Measurements from ENCODE around the gene HOXA1.

Gene HOXA1

DNA sequence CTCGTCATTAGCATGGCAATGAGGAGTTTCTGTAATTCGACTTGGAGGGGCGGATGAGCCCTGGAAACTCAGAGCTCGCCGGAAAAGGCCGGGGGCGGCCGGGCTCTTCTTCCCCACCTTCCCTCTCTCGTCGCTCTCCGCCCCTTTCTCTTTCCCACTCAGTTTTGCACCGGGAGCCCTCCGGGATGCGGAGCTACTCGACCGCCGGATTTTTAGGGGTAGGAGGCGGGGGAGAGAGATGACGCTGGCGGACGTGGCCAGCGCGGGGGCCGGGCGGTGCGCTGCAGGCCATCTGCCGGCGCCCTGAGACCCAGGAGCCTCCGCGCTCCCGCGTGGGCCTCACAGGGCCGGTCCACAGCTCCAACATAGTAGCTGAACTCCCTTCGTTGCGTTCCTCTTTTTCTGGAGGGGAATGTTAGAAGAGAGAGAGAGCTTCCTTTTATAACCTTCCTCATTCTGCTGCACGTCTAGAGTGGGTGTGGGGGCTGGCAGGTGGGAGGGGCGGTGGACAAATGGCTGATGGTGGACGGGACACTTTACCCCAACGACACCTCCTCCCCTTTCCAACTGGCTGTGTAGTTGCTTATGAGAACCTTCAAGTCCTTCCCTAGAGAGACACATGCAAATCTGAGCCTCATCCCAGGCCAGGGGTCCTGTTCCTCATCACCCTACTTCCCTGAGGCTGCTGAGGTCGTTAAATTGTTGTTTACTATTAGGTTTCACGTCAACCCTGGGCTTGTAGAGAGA lies 1.1 kb upstream of the HOXA1 start:
- DNase-seq (ENCODE audit: low read depth, low spot score): no peak
- peak overlapping the region; percentile 95 for H3K27ac ChIP-seq

DNA sequence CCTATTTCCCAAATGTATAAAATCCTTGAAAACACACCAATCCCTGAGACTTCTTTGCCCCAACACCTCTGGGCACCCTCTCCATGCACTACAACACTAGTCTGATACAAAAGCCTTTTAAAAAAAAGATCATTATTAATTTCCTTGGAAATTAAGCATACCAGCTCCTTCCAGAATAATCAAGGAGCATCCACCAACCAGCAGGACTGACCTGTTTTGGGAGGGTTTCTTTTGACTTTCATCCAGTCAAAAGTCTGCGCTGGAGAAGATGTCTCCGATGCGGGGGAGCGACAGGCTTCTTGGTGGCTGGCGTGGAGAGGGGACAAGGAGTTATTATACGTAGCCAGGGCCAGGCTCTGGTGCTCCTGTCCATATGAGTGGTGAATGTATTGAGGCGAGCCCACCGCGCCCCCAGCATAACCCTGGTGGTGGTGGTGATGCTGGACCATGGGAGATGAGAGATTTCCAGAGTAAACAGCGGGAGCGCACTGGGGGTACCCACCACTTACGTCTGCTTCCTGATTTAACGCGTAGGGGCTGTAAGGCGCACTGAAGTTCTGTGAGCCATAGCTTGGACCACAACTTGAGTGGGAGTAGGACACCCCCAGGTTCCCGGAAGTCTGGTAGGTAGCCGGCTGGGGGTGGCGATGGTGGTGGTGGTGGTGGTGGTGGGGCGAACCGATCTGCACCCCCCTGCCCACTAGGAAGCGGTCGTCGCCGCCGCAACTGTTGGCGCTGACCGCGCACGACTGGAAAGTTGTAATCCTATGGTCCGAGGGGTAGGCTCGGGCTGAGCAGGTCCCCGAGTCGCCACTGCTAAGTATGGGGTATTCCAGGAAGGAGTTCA lies 527 bp downstream of the HOXA1 start:
- DNase-seq (ENCODE audit: low read depth, low spot score): no peak
- H3K27ac ChIP-seq: peak overlapping the region; percentile 95

DNA sequence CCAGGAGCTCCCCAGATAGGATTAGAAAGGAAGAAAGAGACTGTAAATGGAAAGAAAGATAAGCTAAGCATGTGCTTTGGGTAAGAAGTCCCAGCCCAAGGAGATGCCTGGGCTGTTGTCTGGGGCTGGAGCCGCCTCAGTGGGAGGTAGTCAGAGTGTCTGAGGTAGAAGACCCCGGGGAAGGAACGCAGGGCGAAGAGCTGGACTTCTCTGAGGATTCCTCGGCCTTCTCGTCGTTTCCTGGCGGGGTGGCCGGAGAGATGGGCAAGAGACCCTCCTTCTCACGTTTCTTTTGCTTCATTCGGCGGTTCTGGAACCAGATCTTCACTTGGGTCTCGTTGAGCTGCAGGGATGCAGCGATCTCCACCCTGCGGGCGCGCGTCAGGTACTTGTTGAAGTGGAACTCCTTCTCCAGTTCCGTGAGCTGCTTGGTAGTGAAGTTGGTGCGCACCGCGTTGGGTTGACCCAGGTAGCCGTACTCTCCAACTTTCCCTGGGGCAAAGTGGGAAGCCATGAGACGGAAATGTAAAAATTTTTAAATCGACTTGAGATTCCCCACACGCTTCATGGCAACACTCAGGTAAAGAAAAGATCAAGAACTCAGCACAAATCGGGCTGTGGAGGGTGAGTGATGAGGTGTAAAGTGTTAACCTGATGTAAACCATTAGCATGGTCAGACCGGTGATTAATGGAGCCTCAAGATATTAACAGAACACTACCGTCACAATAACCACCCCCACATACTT lies 1.3 kb downstream of the HOXA1 start:
- no peak for DNase-seq (ENCODE audit: low read depth, low spot score)
- H3K27ac ChIP-seq: no peak overlapping the region

DNA sequence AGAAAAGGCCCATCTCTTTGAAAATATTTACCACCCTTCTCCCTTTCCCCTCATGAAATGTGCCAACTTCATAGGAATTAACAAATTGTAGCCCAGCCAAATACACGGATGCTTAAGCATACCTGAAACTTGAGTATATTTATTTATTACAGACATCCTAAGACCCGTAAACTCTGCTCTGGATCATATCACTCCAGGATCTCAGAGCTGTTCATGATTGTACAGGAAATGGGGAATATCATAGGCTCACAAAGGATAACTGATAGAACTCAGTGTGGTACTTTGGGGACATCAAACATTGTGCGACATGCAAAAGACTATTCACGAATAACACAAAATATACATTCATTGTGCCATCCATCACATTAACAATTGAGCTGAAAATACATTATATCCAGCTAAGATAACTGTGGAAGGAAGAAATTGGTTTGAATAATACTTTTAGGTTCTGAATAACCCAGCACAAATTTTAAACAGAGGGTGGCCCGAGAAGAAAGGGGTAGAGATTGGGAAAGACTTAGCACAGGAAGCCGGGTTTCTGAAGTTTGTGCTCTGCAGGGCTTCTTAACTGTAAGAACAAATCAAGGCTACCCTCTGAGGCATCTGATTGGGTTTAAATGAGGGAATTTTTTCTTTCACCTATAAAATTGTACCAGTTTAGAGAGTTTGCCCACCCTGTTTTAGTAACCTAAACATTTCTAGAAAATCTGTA lies 2.5 kb downstream of the HOXA1 start:
- no peak overlapping the region for H3K27ac ChIP-seq
- DNase-seq (ENCODE audit: low read depth, low spot score): no peak

GRCh38 chr7:27092819-27093110 lies 3.0 kb downstream of the HOXA1 start:
- DNase-seq (ENCODE audit: low read depth, low spot score): no peak
- no peak overlapping the region for H3K27ac ChIP-seq

- no peak for DNase-seq (ENCODE audit: low read depth, low spot score)
- H3K27ac ChIP-seq: no peak overlapping the region
Measured at GRCh38 chr7:27091941-27092818, 3.6 kb downstream of the HOXA1 start.

- DNase-seq (ENCODE audit: low read depth, low spot score): no peak
- no peak overlapping the region for H3K27ac ChIP-seq
Measured at GRCh38 chr7:27091105-27091504, 4.7 kb downstream of the HOXA1 start.

DNA sequence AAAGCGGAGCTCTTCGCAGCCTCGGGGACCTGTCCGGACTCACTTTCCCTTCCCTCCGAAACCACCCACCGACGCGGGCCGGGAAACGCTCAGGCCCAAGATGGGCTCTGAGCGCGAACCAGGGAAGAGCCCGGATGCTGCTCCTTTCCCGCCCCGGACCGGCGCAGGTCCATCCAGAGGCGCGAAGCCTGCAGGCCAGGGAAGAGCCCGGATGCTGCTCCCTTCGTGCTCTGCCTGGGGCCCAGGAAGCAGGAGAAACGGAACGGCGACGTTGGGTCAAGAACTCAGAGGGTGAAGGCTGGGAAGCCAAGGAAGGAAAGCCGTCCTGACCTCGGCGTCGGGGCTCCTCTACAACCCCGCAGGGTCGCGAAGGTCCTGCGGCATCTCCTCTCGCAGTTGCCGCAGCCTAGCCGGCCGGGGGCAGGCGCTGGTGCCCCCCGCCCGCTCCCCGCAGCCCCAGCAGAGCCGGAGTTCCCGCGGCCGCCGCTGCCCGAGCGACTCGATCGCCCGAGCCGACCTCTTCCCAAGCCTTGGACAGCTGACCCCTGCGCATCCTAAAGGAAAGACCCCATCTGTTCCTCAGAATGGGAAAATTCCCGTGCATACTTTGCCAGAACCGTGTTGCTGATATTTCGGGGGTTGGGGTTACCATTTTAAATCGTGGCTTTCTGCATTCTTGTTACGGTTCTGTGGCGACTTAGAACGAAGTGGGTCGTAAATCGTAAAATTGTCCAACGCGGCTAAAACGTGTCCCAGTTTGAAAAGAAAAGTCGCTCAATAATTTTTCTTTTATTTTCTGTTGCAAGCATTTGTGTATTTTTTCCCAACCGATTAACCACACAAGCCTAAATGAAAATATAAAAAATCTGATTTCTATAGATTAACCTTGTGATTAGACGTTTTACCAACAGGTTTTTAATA lies 7.5 kb downstream of the HOXA1 start:
- no peak overlapping the region for H3K27ac ChIP-seq
- DNase-seq (ENCODE audit: low read depth, low spot score): no peak

GRCh38 chr7:27083646-27084045 lies 12.2 kb downstream of the HOXA1 start:
- no peak for DNase-seq (ENCODE audit: low read depth, low spot score)

GRCh38 chr7:27082171-27082570 lies 13.6 kb downstream of the HOXA1 start:
- peak overlapping the region; percentile 79 for H3K27ac ChIP-seq
- no peak for DNase-seq (ENCODE audit: low read depth, low spot score)

More at GRCh38 chr7:27083646-27084045, 12.2 kb downstream of the HOXA1 start:
- H3K27ac ChIP-seq: no peak overlapping the region

GRCh38 chr7:27080844-27081436 lies 14.9 kb downstream of the HOXA1 start:
- DNase-seq (ENCODE audit: low read depth, low spot score): no peak
- H3K27ac ChIP-seq: peak overlapping the region; percentile 79

DNA sequence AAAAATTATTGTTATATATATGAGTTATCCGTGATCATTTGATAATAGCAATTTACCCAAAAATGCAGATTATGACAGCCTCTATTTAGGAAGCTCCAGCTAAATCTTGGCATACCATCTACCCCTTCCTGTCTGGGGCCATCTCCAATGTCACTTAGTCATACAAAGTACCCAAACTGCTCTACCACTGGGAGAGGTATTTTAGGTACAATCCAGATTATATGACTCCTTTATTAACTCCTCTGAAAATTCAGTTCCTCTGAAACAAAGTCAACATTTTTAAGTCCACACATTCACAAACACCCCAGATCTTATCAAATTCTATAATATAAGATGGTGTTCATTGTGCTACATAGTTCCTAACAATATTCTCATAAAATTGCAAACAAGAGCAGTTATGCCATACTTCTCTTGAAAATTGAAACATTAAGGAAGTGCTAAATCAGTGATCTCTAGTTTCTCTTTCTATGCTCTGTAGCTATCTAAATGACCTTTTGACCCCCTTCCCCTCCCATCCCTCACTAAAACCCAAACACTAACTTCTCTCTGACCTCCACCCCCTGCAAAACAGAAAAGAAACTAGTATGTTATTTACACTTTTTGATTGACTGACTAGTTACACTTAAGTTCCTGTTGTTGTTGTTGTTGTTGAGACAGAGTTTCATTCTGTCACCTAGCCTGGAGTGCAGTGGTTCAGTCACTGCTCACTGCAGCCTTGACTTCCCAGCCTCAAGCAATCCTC lies 16.4 kb downstream of the HOXA1 start:
- DNase-seq (ENCODE audit: low read depth, low spot score): no peak
- H3K27ac ChIP-seq: peak overlapping the region; percentile 79

GRCh38 chr7:27078616-27079233 lies 17.1 kb downstream of the HOXA1 start:
- no peak for DNase-seq (ENCODE audit: low read depth, low spot score)
- H3K27ac ChIP-seq: peak overlapping the region; percentile 22

DNA sequence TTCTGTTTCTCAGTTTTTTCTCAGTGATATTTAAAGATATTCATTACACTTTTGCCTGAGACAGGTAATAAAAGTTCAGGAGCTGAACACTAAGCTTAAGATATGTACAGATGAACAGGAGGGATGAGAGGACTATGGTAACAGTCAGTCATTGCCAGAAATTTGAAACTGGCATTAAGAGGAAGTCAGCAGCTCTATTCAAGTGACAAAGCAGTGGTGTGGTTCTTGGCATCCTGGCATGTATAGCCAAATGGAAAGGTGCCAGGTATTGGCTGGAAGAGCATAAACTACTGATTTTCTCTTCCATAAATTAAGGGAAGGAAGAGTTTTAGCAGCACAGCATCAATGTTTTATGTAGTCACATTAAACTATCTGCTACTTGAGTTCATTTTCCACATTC lies 22.7 kb downstream of the HOXA1 start:
- DNase-seq (ENCODE audit: low read depth, low spot score): no peak
- H3K27ac ChIP-seq: no peak overlapping the region

DNA sequence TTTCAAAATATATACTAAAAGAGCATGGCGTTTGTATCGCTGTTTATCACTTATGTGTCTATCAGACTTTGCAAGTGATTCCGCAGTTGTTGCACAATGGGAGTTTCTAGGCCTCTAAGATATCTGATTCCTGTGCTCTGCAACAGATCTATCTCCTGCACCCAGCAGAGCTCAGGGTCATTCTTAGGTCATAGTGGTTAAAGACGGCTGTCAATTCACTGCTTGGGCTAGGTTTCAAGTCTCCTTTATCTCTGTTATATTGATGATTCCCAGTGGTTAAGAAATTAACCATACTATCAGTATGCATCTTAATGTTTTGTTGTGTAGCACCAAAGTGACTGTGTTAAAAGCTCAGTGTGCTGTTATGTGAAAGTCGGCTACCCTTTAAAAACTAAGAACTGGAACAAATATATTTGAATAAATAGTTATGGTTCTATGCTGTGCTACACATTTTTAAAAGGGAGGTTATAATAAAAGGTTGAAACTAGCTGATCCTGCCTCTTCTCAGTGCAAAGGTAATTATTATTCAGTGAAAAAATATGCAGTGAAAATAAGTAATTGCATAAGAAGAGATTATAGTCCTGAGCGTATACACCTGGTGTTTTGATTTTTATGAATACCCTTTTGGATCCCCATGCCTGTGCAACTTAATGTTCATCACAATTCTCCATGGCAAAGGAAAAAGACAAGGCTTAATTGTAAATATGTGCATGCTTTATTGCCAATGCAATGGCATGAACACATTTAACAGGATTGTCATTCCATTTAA lies 24.0 kb downstream of the HOXA1 start:
- DNase-seq (ENCODE audit: low read depth, low spot score): no peak
- no peak overlapping the region for H3K27ac ChIP-seq

DNA sequence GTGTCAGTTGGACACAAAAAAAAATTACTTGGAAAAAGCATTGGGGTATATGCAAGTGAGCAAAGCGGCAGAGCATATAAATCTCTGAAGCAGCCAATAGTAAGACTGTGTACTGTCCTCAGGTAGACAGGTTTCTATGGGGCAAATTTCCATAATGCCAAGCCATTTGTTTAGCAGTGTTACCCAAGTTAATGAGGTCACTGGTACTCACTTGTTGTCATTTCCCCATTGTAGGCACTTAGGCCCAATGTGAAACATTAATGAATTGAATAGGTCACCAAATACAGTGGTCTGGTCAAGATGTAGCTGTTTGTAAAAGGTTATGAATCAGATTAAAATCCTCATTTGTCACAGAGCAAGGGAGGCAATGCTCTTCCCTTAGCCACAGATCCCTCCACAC lies 27.5 kb downstream of the HOXA1 start:
- no peak for DNase-seq (ENCODE audit: low read depth, low spot score)
- H3K27ac ChIP-seq: no peak overlapping the region
